IMR-90 (cell line): Measurements from ENCODE around the gene RBBP4.

Experiments
- BHLHE40 ChIP-seq: fragments of 150-350 bp; IDR thresholded peaks from 2 replicates; pipeline ENCODE4 v1.6.1; 2016; ENCODE audit warnings: mild to moderate bottlenecking, low read depth, low read length
- CTCF ChIP-seq: conservative IDR thresholded peaks from 2 replicates; pipeline ENCODE4 v1.5.1; 2012; ENCODE audit warnings: mild to moderate bottlenecking, low read depth, low read length, improper control_type of control experiment
- MAZ ChIP-seq: IDR thresholded peaks from 2 replicates; pipeline ENCODE4 v1.6.1; 2012; ENCODE audit warnings: low read depth, mild to moderate bottlenecking, low read length, improper control_type of control experiment, moderate library complexity, borderline replicate concordance
- POLR2A ChIP-seq: IDR thresholded peaks from 2 replicates; pipeline ENCODE4 v1.6.1; 2012; ENCODE audit warnings: mild to moderate bottlenecking, low read depth, low read length
- RAD21 ChIP-seq: IDR thresholded peaks from 2 replicates; pipeline ENCODE4 v1.6.1; 2012; ENCODE audit warnings: low read length, improper control_type of control experiment
- SMC3 ChIP-seq: fragments of 150-350 bp; IDR thresholded peaks from 2 replicates; pipeline ENCODE4 v1.6.1; 2016; ENCODE audit warnings: low read depth, mild to moderate bottlenecking, antibody characterized with exemption, low read length, moderate library complexity

GRCh38 chr1:32713081-32713480 lies 62.1 kb downstream of the RBBP4 start:
- TF ChIP-seq CTCF (no peak), POLR2A (no peak), SMC3 (no peak), RAD21 (no peak), BHLHE40 (no peak), MAZ (no peak)
